Bronchial epithelial cell (primary cell): ENCODE results near the gene RUFY1. TPM values are rescaled to one million over a fixed set of nuclear protein-coding genes. Genes with fewer than 3 reads are reported as not detected.
"Not testable (repeated sequence)": the region's sequence is repeated elsewhere in the genome, so short reads cannot be mapped to it uniquely, and the experiment has no call there.

Experiments
- DNase-seq: peaks from one replicate; pipeline ENCODE4 v3.0.0-alpha.2; 2010; ENCODE audit warnings: low read depth
- FAIRE-seq: peaks from 2 replicates; lab custom pipeline; 2011; peaks lifted over from hg19 to GRCh38; lab: Jason Lieb, UNC
- H3K27me3 ChIP-seq: 2 replicates; pipeline ENCODE4 v1.5.1; 2011; ENCODE audit warnings: low read length; ENCODE audit not compliant: control insufficient read depth, insufficient read depth
- H3K36me3 ChIP-seq: 2 replicates; pipeline ENCODE4 v1.5.1; 2011; ENCODE audit warnings: low read length; ENCODE audit not compliant: control insufficient read depth, insufficient read depth
- H3K4me3 ChIP-seq: 2 replicates; pipeline ENCODE4 v1.5.1; 2011; ENCODE audit warnings: mild to moderate bottlenecking, low read depth, low read length, control low read depth
- CTCF ChIP-seq: IDR thresholded peaks from 2 replicates; pipeline ENCODE4 v1.5.1; 2011; ENCODE audit warnings: mild to moderate bottlenecking, moderate library complexity, low read length, control low read depth, inconsistent platforms; ENCODE audit not compliant: insufficient read depth, severe bottlenecking
- total RNA-seq: library from RNA; depleted of rRNA; stranded (reverse); fragments of >200 nt; gene quantifications from 2 replicates; pipeline ENCODE4 v1.2.1, GENCODE V29; 2014

RUFY1 gene
- total RNA-seq, 1 donor from 2014 or later: 32.9 TPM

- DNase-seq (no peak), FAIRE-seq (no peak)
- no peaks in the 10 kb centered on the region for H3K27me3 ChIP-seq
- TF ChIP-seq CTCF: no peak
- H3K36me3 ChIP-seq: peaks cover 14% of the 10 kb centered on the region
- H3K4me3 ChIP-seq: no peak overlapping the region
Observed at GRCh38 chr5:179624841-179625271, 74.5 kb downstream of the RUFY1 start.

GRCh38 chr5:179633501-179634369 is 83.4 kb downstream of the RUFY1 start:
- DNase-seq, FAIRE-seq, H3K27me3 ChIP-seq, H3K36me3 ChIP-seq: not testable (repeated sequence)
- H3K4me3 ChIP-seq: peak overlapping the region; percentile 39

- FAIRE-seq: peak; percentile 70
- H3K4me3 ChIP-seq, DNase-seq, H3K27me3 ChIP-seq, H3K36me3 ChIP-seq: not testable (repeated sequence)
Observed at GRCh38 chr5:179634370-179635172, 84.2 kb downstream of the RUFY1 start.

GRCh38 chr5:179639296-179639695 is 88.9 kb downstream of the RUFY1 start:
- not testable (repeated sequence) for FAIRE-seq, H3K27me3 ChIP-seq, H3K36me3 ChIP-seq, H3K4me3 ChIP-seq, DNase-seq

GRCh38 chr5:179641745-179642144 is 91.4 kb downstream of the RUFY1 start:
- H3K27me3 ChIP-seq, H3K36me3 ChIP-seq, FAIRE-seq, H3K4me3 ChIP-seq, DNase-seq: not testable (repeated sequence)

GRCh38 chr5:179642626-179643025 is 92.3 kb downstream of the RUFY1 start:
- not testable (repeated sequence) for H3K27me3 ChIP-seq, DNase-seq

GRCh38 chr5:179643141-179643920 is 93.0 kb downstream of the RUFY1 start:
- FAIRE-seq, DNase-seq, H3K4me3 ChIP-seq, H3K36me3 ChIP-seq, H3K27me3 ChIP-seq: not testable (repeated sequence)

More at GRCh38 chr5:179642626-179643025, 92.3 kb downstream of the RUFY1 start:
- H3K36me3 ChIP-seq, H3K4me3 ChIP-seq, FAIRE-seq: not testable (repeated sequence)

GRCh38 chr5:179644766-179645165 is 94.4 kb downstream of the RUFY1 start:
- H3K36me3 ChIP-seq, FAIRE-seq, DNase-seq: not testable (repeated sequence)

GRCh38 chr5:179648410-179648809 is 98.1 kb downstream of the RUFY1 start:
- H3K4me3 ChIP-seq: no peak overlapping the region
- peaks cover 1% of the 10 kb centered on the region for H3K27me3 ChIP-seq
- no peak for DNase-seq
- FAIRE-seq: no peak
- no peaks in the 10 kb centered on the region for H3K36me3 ChIP-seq
- no peak for TF ChIP-seq CTCF

More at GRCh38 chr5:179644766-179645165, 94.4 kb downstream of the RUFY1 start:
- not testable (repeated sequence) for H3K27me3 ChIP-seq, H3K4me3 ChIP-seq

- H3K27me3 ChIP-seq, DNase-seq, FAIRE-seq, H3K4me3 ChIP-seq, H3K36me3 ChIP-seq: not testable (repeated sequence)
Observed at GRCh38 chr5:179649166-179649703, 98.9 kb downstream of the RUFY1 start.

- not testable (repeated sequence) for H3K36me3 ChIP-seq
Observed at GRCh38 chr5:179650245-179650644, 99.9 kb downstream of the RUFY1 start.

More at GRCh38 chr5:179650245-179650644, 99.9 kb downstream of the RUFY1 start:
- H3K4me3 ChIP-seq, H3K27me3 ChIP-seq, FAIRE-seq, DNase-seq: not testable (repeated sequence)
